Peyer's patch (tissue), 4 donors: ENCODE measurements around the gene CUL1.

Experiments
- POLR2A ChIP-seq, 2 donors: fragments of 450-650 bp; IDR thresholded peaks; one replicate each; pipeline ENCODE4 v1.5.1; 2017; ENCODE audit warnings: antibody characterized with exemption in 2 of 2, mild to moderate bottlenecking in 2 of 2, moderate library complexity in 2 of 2
- TF ChIP-seq, protein P1 (sequence below), 6 experiments: fragments of 450-650 bp in 4 of 6; fragments of 200-600 bp in 2 of 6; sonication (generic) in 1 of 6; IDR thresholded peaks; one replicate each; pipeline ENCODE4 v1.5.1; 2017 to 2019; ENCODE audit warnings: antibody characterized with exemption in 6 of 6, mild to moderate bottlenecking in 3 of 6, moderate library complexity in 1 of 6

DNA sequence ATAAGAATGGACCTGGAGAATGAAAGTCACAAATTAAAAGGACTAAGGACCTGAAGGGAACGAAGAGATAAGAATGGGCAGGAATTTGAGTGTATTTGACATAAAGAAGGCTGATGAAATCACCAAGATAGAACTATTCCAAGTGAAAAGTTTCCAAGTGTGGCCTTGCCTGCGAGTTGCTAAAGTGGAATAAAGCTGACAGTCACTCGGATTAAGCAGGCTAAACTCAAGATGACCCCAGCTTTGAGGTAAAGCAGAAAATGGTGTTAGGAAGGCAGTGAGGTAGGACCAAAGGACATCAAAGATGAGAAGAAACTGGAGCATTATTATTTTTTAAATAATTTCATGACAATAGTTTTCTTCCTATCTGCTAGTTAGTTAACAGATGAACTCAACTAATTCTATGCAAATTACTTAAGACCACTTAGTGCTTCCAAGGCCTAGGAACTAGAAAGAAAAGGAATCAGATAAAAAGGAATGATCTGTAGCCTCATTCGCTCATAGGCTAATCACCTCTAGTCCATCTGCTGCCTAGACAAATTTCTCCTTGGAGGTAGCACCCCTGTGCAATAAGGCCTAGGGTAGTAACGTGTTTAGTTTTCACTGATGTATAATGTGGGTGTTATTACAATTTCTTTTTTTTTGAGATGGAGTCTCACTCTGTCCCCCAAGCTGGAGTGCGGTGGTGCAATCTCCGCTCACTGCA is 150.8 kb downstream of the CUL1 start:
- TF ChIP-seq, protein P1, sequence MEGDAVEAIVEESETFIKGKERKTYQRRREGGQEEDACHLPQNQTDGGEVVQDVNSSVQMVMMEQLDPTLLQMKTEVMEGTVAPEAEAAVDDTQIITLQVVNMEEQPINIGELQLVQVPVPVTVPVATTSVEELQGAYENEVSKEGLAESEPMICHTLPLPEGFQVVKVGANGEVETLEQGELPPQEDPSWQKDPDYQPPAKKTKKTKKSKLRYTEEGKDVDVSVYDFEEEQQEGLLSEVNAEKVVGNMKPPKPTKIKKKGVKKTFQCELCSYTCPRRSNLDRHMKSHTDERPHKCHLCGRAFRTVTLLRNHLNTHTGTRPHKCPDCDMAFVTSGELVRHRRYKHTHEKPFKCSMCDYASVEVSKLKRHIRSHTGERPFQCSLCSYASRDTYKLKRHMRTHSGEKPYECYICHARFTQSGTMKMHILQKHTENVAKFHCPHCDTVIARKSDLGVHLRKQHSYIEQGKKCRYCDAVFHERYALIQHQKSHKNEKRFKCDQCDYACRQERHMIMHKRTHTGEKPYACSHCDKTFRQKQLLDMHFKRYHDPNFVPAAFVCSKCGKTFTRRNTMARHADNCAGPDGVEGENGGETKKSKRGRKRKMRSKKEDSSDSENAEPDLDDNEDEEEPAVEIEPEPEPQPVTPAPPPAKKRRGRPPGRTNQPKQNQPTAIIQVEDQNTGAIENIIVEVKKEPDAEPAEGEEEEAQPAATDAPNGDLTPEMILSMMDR (IDR thresholded peaks at IDR 0.05), result no peak
- TF ChIP-seq POLR2A (IDR thresholded peaks at IDR 0.05), result no peak
